DOHH2 (cell line): ENCODE results near the gene SMTN.

Experiments
- H3F3A ChIP-seq: fragments of 200-600 bp; sonication (generic), shearing (Covaris generic); 2 replicates; pipeline ENCODE4 v1.6.0; 2016; ENCODE audit warnings: antibody characterized with exemption, mild to moderate bottlenecking; ENCODE audit not compliant: control insufficient read depth, insufficient read depth
- H3K27ac ChIP-seq: fragments of 200-600 bp; sonication (generic); 2 replicates; pipeline ENCODE4 v1.5.1; 2014; ENCODE audit warnings: low read depth, mild to moderate bottlenecking, low read length, moderate library complexity
- H3K27me3 ChIP-seq: fragments of 200-600 bp; sonication (generic); 2 replicates; pipeline ENCODE4 v1.6.1; 2014; ENCODE audit warnings: mild to moderate bottlenecking, low read length, mixed read lengths; ENCODE audit not compliant: control insufficient read depth
- H3K36me3 ChIP-seq: fragments of 200-600 bp; sonication (generic); 2 replicates; pipeline ENCODE4 v1.6.1; 2014; ENCODE audit warnings: mild to moderate bottlenecking, low read length, moderate library complexity, mixed read lengths; ENCODE audit not compliant: control insufficient read depth
- H3K4me1 ChIP-seq: fragments of 200-600 bp; sonication (generic); 2 replicates; pipeline ENCODE4 v1.6.1; 2014; ENCODE audit warnings: mild to moderate bottlenecking, low read length, mixed read lengths; ENCODE audit not compliant: control insufficient read depth
- H3K4me2 ChIP-seq: fragments of 200-600 bp; sonication (generic); 2 replicates; pipeline ENCODE4 v1.6.0; 2014; ENCODE audit warnings: mild to moderate bottlenecking, low read length, moderate library complexity
- H3K4me3 ChIP-seq: fragments of 200-600 bp; sonication (generic); 2 replicates; pipeline ENCODE4 v1.5.1; 2014; ENCODE audit warnings: mild to moderate bottlenecking, low read length, mixed read lengths
- H3K79me2 ChIP-seq: fragments of 200-600 bp; sonication (generic); 2 replicates; pipeline ENCODE4 v1.6.1; 2014; ENCODE audit warnings: mild to moderate bottlenecking, low read length, mixed read lengths; ENCODE audit not compliant: control insufficient read depth
- H3K9me2 ChIP-seq: fragments of 200-600 bp; sonication (generic); replicated peaks from 2 replicates; pipeline ENCODE4 v1.6.1; 2014; ENCODE audit warnings: mild to moderate bottlenecking, low read length, mixed read lengths; ENCODE audit not compliant: control insufficient read depth
- H3K9me3 ChIP-seq: fragments of 200-600 bp; sonication (generic); 2 replicates; pipeline ENCODE4 v1.6.1; 2014; ENCODE audit warnings: antibody characterized with exemption, low read length, mixed read lengths; ENCODE audit not compliant: control insufficient read depth, insufficient read depth
- H4K20me1 ChIP-seq: fragments of 200-600 bp; sonication (generic); 2 replicates; pipeline ENCODE4 v1.6.0; 2014; ENCODE audit warnings: low read depth, mild to moderate bottlenecking, antibody characterized with exemption, low read length, moderate library complexity; ENCODE audit not compliant: control insufficient read depth, insufficient read depth
- CTCF ChIP-seq: fragments of 200-600 bp; sonication (generic); IDR thresholded peaks from one replicate; pipeline ENCODE4 v1.5.1; 2014; ENCODE audit warnings: antibody characterized with exemption, mild to moderate bottlenecking, low read depth, low read length; ENCODE audit not compliant: poor library complexity, severe bottlenecking
- EZH2phosphoT487 ChIP-seq: fragments of 200-600 bp; sonication (generic); IDR thresholded peaks from 2 replicates; pipeline ENCODE4 v1.6.1; 2017; ENCODE audit warnings: borderline replicate concordance, mild to moderate bottlenecking, antibody characterized with exemption, low read length, moderate library complexity, mixed read lengths

The SMTN gene

GRCh38 chr22:31120642-31121041 is 39.5 kb downstream of the SMTN start:
- H4K20me1 ChIP-seq = no peaks in the 10 kb centered on the region
- H3F3A ChIP-seq = no peaks in the 10 kb centered on the region
- no peaks in the 10 kb centered on the region for H3K79me2 ChIP-seq
- no peak overlapping the region for H3K4me2 ChIP-seq
- no peaks in the 10 kb centered on the region for H3K9me3 ChIP-seq
- H3K27ac ChIP-seq = no peak overlapping the region
- no peak overlapping the region for H3K4me3 ChIP-seq
- no peaks in the 10 kb centered on the region for H3K36me3 ChIP-seq
- H3K9me2 ChIP-seq = no peaks in the 10 kb centered on the region
- TF ChIP-seq EZH2phosphoT487 (no peak), CTCF (no peak)
- no peaks in the 10 kb centered on the region for H3K27me3 ChIP-seq
- no peaks in the 10 kb centered on the region for H3K4me1 ChIP-seq

- Histone ChIP-seq H3F3A (no peaks in the 10 kb centered on the region), H3K4me2 (no peak overlapping the region), H3K9me2 (no peaks in the 10 kb centered on the region), H3K4me1 (no peaks in the 10 kb centered on the region), H3K36me3 (no peaks in the 10 kb centered on the region), H3K27ac (no peak overlapping the region), H3K27me3 (no peaks in the 10 kb centered on the region), H3K79me2 (no peaks in the 10 kb centered on the region), H3K4me3 (no peak overlapping the region), H3K9me3 (no peaks in the 10 kb centered on the region), H4K20me1 (no peaks in the 10 kb centered on the region)
- TF ChIP-seq EZH2phosphoT487 = no peak
- TF ChIP-seq CTCF = no peak
Observed at GRCh38 chr22:31121403-31121802, 40.3 kb downstream of the SMTN start.

GRCh38 chr22:31122196-31122531 is 41.0 kb downstream of the SMTN start:
- Histone ChIP-seq H3K27me3 (no peaks in the 10 kb centered on the region), H3K27ac (no peak overlapping the region), H3K9me3 (no peaks in the 10 kb centered on the region), H3F3A (no peaks in the 10 kb centered on the region), H3K4me1 (peaks cover under 1% of the 10 kb centered on the region), H3K79me2 (no peaks in the 10 kb centered on the region), H3K4me2 (no peak overlapping the region), H3K4me3 (no peak overlapping the region), H4K20me1 (no peaks in the 10 kb centered on the region), H3K36me3 (no peaks in the 10 kb centered on the region), H3K9me2 (no peaks in the 10 kb centered on the region)
- TF ChIP-seq EZH2phosphoT487 (no peak), CTCF (no peak)
